BLaER1 treated with 17β-estradiol and CSF1 and Interleukin-3, amounts not matched to agents 10 nM and 100 nM (cell line): ENCODE data around the gene RADIL.

Experiments
- H3K27ac ChIP-seq, 11 experiments: shearing (Covaris generic); formaldehyde crosslinking; 2 replicates each; pipeline ENCODE4 v1.8.1; 2022
- H3K27me3 ChIP-seq, 11 experiments: shearing (Covaris generic); formaldehyde crosslinking; 2 replicates each; pipeline ENCODE4 v1.8.1; 2022
- H3K36me3 ChIP-seq, 11 experiments: shearing (Covaris generic); formaldehyde crosslinking; 2 replicates each; pipeline ENCODE4 v1.8.1; 2022
- H3K4me1 ChIP-seq, 10 experiments: shearing (Covaris generic); formaldehyde crosslinking; 2 replicates each; pipeline ENCODE4 v1.8.1; 2022
- H3K4me2 ChIP-seq, 11 experiments: shearing (Covaris generic); formaldehyde crosslinking; 2 replicates each; pipeline ENCODE4 v1.8.1; 2022
- H3K4me3 ChIP-seq, 10 experiments: shearing (Covaris generic); formaldehyde crosslinking; 2 replicates each; pipeline ENCODE4 v1.8.1; 2022
- H3K9ac ChIP-seq, 11 experiments: shearing (Covaris generic); formaldehyde crosslinking; 2 replicates each; pipeline ENCODE4 v1.8.1; 2022
- H3K9me3 ChIP-seq, 11 experiments: shearing (Covaris generic); formaldehyde crosslinking; replicated peaks in 1 of 11; 2 replicates each; pipeline ENCODE4 v1.8.1; 2022
- H4K20me1 ChIP-seq, 11 experiments: shearing (Covaris generic); formaldehyde crosslinking; 2 replicates each; pipeline ENCODE4 v1.8.1; 2022
- Cebpa-rat ChIP-seq, 11 experiments: shearing (Covaris generic); IDR thresholded peaks; 2 replicates each; pipeline ENCODE4 v1.8.1; 2022

RADIL gene

GRCh38 chr7:4786015-4786414 lies 97.5 kb downstream of the RADIL start:
- Histone ChIP-seq H3K36me3 (peaks cover 88 to 99% (median 97%) of the 10 kb centered on the region in 11 experiments), H3K4me2 (peak overlapping the region in 1 of 11 experiments; percentile 72; a peak in 1 of 22 replicates), H4K20me1 (peaks cover 0 to 100% (median 76%) of the 10 kb centered on the region in 11 experiments; a peak in 19 of 22 replicates), H3K4me1 (peaks cover 2 to 34% (median 3%) of the 10 kb centered on the region in 10 experiments; a peak in 18 of 20 replicates), H3K27ac (no peak overlapping the region), H3K27me3 (no peaks in the 10 kb centered on the region), H3K4me3 (no peak overlapping the region), H3K9ac (no peak overlapping the region), H3K9me3 (no peaks in the 10 kb centered on the region)
- TF ChIP-seq Cebpa-rat (IDR thresholded peaks at IDR 0.05): no peak

GRCh38 chr7:4785371-4785770 lies 98.1 kb downstream of the RADIL start:
- H3K4me1 ChIP-seq: peaks cover 0 to 28% (median 0%) of the 10 kb centered on the region in 10 experiments; a peak in 8 of 20 replicates
- no peak for TF ChIP-seq Cebpa-rat (IDR thresholded peaks at IDR 0.05)
- H3K4me2 ChIP-seq: peak overlapping the region in 4 of 11 experiments; percentile 35 to 72 (median 45); a peak in 7 of 22 replicates
- H3K9me3 ChIP-seq: no peaks in the 10 kb centered on the region
- H3K27ac ChIP-seq: peak overlapping the region in 3 of 11 experiments; percentile 13 to 27 (median 20); a peak in 3 of 22 replicates
- H3K27me3 ChIP-seq: no peaks in the 10 kb centered on the region
- peaks cover 88 to 99% (median 97%) of the 10 kb centered on the region in 11 experiments for H3K36me3 ChIP-seq
- H3K4me3 ChIP-seq: no peak overlapping the region
- peak overlapping the region in 3 of 11 experiments; percentile 20 to 66 (median 25); a peak in 5 of 22 replicates for H3K9ac ChIP-seq
- H4K20me1 ChIP-seq: peaks cover 0 to 100% (median 76%) of the 10 kb centered on the region in 11 experiments; a peak in 19 of 22 replicates

GRCh38 chr7:4784799-4785198 lies 98.7 kb downstream of the RADIL start:
- H3K4me1 ChIP-seq: peaks cover 0 to 24% (median 0%) of the 10 kb centered on the region in 10 experiments; a peak in 8 of 20 replicates
- no peak for TF ChIP-seq Cebpa-rat (IDR thresholded peaks at IDR 0.05)
- peak overlapping the region in 3 of 11 experiments; percentile 20 to 66 (median 25); a peak in 5 of 22 replicates for H3K9ac ChIP-seq
- H3K27me3 ChIP-seq: no peaks in the 10 kb centered on the region
- H3K4me2 ChIP-seq: peak overlapping the region in 4 of 11 experiments; percentile 35 to 72 (median 45); a peak in 5 of 22 replicates
- H3K36me3 ChIP-seq: peaks cover 90 to 100% (median 98%) of the 10 kb centered on the region in 11 experiments
- H3K4me3 ChIP-seq: no peak overlapping the region
- H4K20me1 ChIP-seq: peaks cover 0 to 100% (median 77%) of the 10 kb centered on the region in 11 experiments; a peak in 20 of 22 replicates
- no peaks in the 10 kb centered on the region for H3K9me3 ChIP-seq
- H3K27ac ChIP-seq: peak overlapping the region in 3 of 11 experiments; percentile 13 to 27 (median 20); a peak in 3 of 22 replicates

GRCh38 chr7:4783762-4784351 lies 99.7 kb downstream of the RADIL start:
- no peaks in the 10 kb centered on the region for H3K9me3 ChIP-seq
- H4K20me1 ChIP-seq: peaks cover 0 to 97% (median 78%) of the 10 kb centered on the region in 11 experiments; a peak in 20 of 22 replicates
- no peak for TF ChIP-seq Cebpa-rat (IDR thresholded peaks at IDR 0.05)
- no peaks in the 10 kb centered on the region for H3K27me3 ChIP-seq
- no peak overlapping the region for H3K27ac ChIP-seq
- H3K36me3 ChIP-seq: peaks cover 88 to 96% (median 95%) of the 10 kb centered on the region in 11 experiments
- H3K9ac ChIP-seq: peak overlapping the region in 1 of 11 experiments; percentile 10; a peak in 1 of 22 replicates
- H3K4me2 ChIP-seq: peak overlapping the region in 1 of 11 experiments; percentile 48; a peak in 1 of 22 replicates
- peaks cover 0 to 24% (median 0%) of the 10 kb centered on the region in 10 experiments; a peak in 8 of 20 replicates for H3K4me1 ChIP-seq
- no peak overlapping the region for H3K4me3 ChIP-seq

- peak overlapping the region in 1 of 11 experiments; percentile 10; a peak in 1 of 22 replicates for H3K9ac ChIP-seq
- TF ChIP-seq Cebpa-rat (IDR thresholded peaks at IDR 0.05): no peak
- H3K9me3 ChIP-seq: no peaks in the 10 kb centered on the region
- H3K36me3 ChIP-seq: peaks cover 84 to 92% (median 90%) of the 10 kb centered on the region in 11 experiments
- no peak overlapping the region for H3K4me2 ChIP-seq
- peaks cover 0 to 26% (median under 1%) of the 10 kb centered on the region in 10 experiments; a peak in 8 of 20 replicates for H3K4me1 ChIP-seq
- H3K27ac ChIP-seq: no peak overlapping the region
- peaks cover 1 to 97% (median 80%) of the 10 kb centered on the region in 11 experiments; a peak in 21 of 22 replicates for H4K20me1 ChIP-seq
- no peak overlapping the region for H3K4me3 ChIP-seq
- no peaks in the 10 kb centered on the region for H3K27me3 ChIP-seq
Measured at GRCh38 chr7:4783292-4783652, 100.2 kb downstream of the RADIL start.

GRCh38 chr7:4782333-4783291 lies 100.9 kb downstream of the RADIL start:
- H3K9me3 ChIP-seq: no peaks in the 10 kb centered on the region
- TF ChIP-seq Cebpa-rat (IDR thresholded peaks at IDR 0.05): no peak
- H3K4me3 ChIP-seq: no peak overlapping the region
- H3K36me3 ChIP-seq: peaks cover 84 to 92% (median 90%) of the 10 kb centered on the region in 11 experiments
- H3K27me3 ChIP-seq: no peaks in the 10 kb centered on the region
- peaks cover 0 to 33% (median 6%) of the 10 kb centered on the region in 10 experiments; a peak in 9 of 20 replicates for H3K4me1 ChIP-seq
- H3K9ac ChIP-seq: no peak overlapping the region; a peak in 1 of 22 replicates
- H3K27ac ChIP-seq: no peak overlapping the region
- no peak overlapping the region for H3K4me2 ChIP-seq
- peaks cover 7 to 97% (median 80%) of the 10 kb centered on the region in 11 experiments; a peak in 21 of 22 replicates for H4K20me1 ChIP-seq

GRCh38 chr7:4781366-4782069 lies 102.0 kb downstream of the RADIL start:
- Histone ChIP-seq H3K27me3 (no peaks in the 10 kb centered on the region), H3K9me3 (no peaks in the 10 kb centered on the region), H4K20me1 (peaks cover 7 to 97% (median 81%) of the 10 kb centered on the region in 11 experiments; a peak in 21 of 22 replicates), H3K27ac (no peak overlapping the region), H3K9ac (no peak overlapping the region), H3K4me2 (no peak overlapping the region), H3K4me3 (no peak overlapping the region), H3K36me3 (peaks cover 75 to 91% (median 86%) of the 10 kb centered on the region in 11 experiments), H3K4me1 (peaks cover 5 to 44% (median 15%) of the 10 kb centered on the region in 10 experiments)
- no peak for TF ChIP-seq Cebpa-rat (IDR thresholded peaks at IDR 0.05)

GRCh38 chr7:4779118-4779517 lies 104.4 kb downstream of the RADIL start:
- H3K27ac ChIP-seq: no peak overlapping the region
- H4K20me1 ChIP-seq: peaks cover 14 to 77% (median 73%) of the 10 kb centered on the region in 11 experiments; a peak in 21 of 22 replicates
- H3K4me3 ChIP-seq: no peak overlapping the region
- H3K36me3 ChIP-seq: peaks cover 52 to 68% (median 62%) of the 10 kb centered on the region in 11 experiments
- H3K27me3 ChIP-seq: no peaks in the 10 kb centered on the region
- no peaks in the 10 kb centered on the region for H3K9me3 ChIP-seq
- TF ChIP-seq Cebpa-rat (IDR thresholded peaks at IDR 0.05): no peak
- H3K9ac ChIP-seq: no peak overlapping the region
- H3K4me2 ChIP-seq: no peak overlapping the region
- peaks cover 19 to 35% (median 27%) of the 10 kb centered on the region in 10 experiments for H3K4me1 ChIP-seq
